Hematopoietic multipotent progenitor cell treated with erythropoietin and hydrocortisone succinate and interleukin-3 and kit ligand, for 17 days (in vitro differentiated cells): Measurements from ENCODE around the gene KCNA1.

Experiments used
- DNase-seq: peaks from one replicate; pipeline ENCODE4 v3.0.0-alpha.2; 2015; ENCODE audit warnings: low spot score

Gene KCNA1

DNA sequence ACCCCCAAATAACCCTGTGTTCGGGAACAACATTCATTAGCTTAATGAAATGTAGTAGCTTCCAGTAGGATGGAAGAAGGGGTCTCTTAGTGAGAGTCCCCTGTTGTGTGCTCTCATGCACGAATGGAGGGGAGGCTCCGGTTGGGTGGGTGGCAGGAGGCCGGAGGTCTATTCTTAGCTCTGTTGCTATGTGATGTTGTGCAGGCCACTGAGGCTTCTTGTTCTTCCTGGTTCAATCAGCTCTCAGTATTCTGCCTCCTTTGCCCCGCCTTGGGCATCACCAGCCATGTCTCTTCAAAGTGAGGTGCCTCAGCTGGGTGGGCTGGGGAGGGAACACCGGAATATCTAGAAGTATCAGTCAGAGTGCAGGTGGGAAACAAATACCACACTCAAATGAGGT, 50.8 kb downstream of the KCNA1 start:
- DNase-seq = no peak

DNA sequence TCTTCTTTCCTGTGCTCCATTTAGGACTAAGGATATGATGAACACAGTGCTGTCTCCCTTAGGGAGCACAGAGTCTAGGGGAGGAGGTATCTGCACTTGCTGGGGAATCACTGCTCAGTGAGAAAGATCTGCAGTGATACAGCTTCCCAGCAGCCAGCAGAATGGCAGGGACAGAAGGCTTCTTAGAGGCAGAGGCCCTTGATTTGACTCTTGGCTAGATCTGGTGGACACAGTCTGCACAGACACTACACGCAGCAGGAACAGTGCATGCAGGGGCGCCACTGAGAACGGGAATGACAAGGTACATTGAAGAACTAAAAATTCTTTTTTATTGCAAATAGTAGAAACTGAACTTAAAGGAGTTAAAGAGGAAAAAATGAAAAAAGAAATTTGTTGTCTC, 51.6 kb downstream of the KCNA1 start:
- DNase-seq = no peak

DNA sequence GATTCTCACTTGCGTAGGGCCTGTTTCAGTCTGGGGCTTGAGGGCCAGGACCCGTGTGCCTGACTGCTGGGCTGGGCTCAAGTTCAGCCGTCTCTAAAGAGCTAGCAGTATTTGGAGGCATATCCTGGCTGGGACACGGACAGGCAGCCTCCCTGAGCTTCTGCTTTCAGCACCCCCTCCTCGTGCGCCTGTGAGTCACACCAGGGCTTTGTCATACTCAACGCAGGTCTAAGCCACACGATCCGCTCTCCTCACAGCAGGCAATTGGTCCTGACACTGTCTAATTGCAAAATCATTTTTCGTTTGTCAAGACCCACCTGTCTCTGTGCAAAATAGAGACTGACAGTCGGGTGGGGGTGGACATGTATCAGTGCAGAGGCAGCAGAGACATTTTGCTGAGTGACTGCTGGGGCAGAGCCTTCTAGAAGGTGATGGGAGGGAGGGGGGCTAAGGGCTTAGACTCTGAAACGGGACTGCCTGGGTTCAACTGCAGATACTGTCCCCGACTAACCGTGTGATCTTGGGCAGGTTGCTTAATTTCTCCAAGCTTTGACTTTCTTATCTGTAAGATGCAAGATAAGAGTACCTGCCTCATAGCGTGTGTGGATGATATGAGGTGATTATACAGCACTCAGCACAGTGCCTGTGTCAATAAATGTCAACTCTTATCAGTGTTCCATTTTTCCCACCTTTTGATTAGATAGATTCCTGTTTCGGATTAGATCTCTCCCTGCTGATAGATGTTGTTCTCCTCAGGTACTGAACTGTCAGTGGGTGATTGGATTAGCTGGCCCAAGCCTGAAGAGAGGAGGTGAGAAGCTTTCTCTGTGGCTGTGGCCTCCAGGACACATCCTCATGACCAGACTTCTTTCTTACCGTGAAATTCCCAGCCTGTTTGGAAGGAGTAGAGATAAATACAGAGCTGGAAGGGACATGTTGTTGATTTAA, 53.1 kb downstream of the KCNA1 start:
- DNase-seq = no peak
